HG03442 (cell line): ENCODE measurements around the gene CAMSAP1.

Source experiments
- ATAC-seq: cut with Tn5 transposase; IDR thresholded peaks from one replicate; pipeline ENCODE4 v1.9.1; 2021; ENCODE audit warnings: mild to moderate bottlenecking, moderate library complexity; ENCODE audit not compliant: unreplicated experiment

The CAMSAP1 gene

GRCh38 chr9:135884328-135885035 lies 22.9 kb downstream of the CAMSAP1 start:
- ATAC-seq, result no peak

- ATAC-seq, result no peak
These were observed 23.8 kb downstream of the CAMSAP1 start for GRCh38 chr9:135883410-135884089.

DNA sequence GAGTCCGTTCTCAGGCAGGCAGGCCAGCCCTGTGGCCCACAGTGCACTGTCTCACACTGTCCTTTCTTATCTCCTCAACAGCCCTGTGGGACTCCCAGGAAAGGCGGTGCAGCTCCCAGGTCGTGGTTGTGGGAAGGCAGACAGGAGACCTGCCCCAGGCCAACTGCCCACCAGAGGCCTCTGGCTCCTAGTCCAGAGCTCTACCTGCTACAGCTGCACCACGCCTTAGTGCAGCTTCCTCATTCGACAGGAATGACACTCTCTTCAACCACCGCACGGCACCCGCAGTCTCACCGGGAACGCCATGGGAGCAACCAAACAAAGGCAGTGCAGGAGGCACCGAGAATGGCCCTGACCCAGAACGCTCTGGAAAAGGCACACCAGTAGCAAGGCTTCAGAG lies 25.3 kb downstream of the CAMSAP1 start:
- no peak for ATAC-seq

GRCh38 chr9:135880438-135880837 lies 26.9 kb downstream of the CAMSAP1 start:
- no peak for ATAC-seq

GRCh38 chr9:135879619-135880018 lies 27.7 kb downstream of the CAMSAP1 start:
- no peak for ATAC-seq

- no peak for ATAC-seq
These were observed 28.1 kb downstream of the CAMSAP1 start for GRCh38 chr9:135879237-135879601.

DNA sequence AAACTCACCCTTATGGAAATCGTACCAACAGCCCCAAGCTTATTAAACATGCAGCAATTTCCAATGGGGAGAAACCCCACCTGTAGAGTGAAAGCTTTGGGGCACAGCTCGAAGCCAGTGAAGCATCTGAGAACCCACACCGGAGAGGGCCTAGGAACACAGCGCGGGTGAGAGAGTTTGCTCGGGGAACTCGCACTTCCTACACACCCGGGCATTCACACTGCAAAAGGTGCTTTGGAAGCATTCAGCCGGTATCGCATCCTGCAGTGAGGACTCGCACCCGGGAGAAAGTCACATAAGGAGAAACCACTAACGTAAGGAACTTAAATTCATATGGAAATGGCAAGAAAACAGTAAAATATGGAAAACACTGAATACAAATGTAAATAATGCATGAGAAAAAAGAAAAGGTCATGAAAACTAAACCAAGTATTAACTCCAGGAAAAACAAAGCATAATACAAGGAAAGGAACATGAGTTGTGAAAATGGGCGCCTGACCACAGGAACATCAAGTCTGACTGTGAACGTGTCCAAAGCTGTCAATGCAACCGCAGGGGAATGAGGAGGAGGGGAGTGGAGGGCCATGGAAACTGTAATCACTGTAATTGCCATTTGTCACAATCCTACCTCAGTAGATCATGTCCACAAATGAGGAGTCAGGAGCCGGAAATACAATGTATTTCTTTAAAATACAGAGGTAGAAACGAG lies 28.7 kb downstream of the CAMSAP1 start:
- ATAC-seq, result no peak

- ATAC-seq, result no peak
These were observed 29.4 kb downstream of the CAMSAP1 start for GRCh38 chr9:135877791-135878527.

DNA sequence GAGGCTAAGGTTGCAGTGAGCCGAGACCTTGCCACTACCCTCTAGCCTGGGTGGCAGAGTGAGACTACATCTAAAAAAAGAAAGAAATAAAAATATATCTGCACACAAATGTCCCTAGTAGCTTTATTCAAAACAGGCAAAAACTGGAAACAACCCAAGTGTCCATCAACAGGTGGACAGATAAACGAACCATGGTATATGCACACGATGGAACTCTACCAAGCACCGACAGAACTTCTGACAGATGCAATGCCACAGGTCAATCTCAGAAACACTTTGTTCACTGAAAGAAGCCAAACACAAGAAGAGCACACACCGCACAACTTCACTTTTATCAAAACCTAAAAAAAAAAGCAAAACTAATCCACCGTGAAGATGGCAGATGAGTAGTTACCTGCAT lies 30.4 kb downstream of the CAMSAP1 start:
- ATAC-seq, result no peak

GRCh38 chr9:135874859-135875258 lies 32.5 kb downstream of the CAMSAP1 start:
- no peak for ATAC-seq

GRCh38 chr9:135869909-135870308 lies 37.4 kb downstream of the CAMSAP1 start:
- ATAC-seq, result no peak

- no peak for ATAC-seq
These were observed 41.8 kb downstream of the CAMSAP1 start for GRCh38 chr9:135865531-135865930.

- no peak for ATAC-seq
These were observed 42.8 kb downstream of the CAMSAP1 start for GRCh38 chr9:135864447-135865049.

- ATAC-seq, result no peak
These were observed 44.5 kb downstream of the CAMSAP1 start for GRCh38 chr9:135862809-135863208.

- no peak for ATAC-seq
These were observed 48.7 kb downstream of the CAMSAP1 start for GRCh38 chr9:135858491-135859185.

DNA sequence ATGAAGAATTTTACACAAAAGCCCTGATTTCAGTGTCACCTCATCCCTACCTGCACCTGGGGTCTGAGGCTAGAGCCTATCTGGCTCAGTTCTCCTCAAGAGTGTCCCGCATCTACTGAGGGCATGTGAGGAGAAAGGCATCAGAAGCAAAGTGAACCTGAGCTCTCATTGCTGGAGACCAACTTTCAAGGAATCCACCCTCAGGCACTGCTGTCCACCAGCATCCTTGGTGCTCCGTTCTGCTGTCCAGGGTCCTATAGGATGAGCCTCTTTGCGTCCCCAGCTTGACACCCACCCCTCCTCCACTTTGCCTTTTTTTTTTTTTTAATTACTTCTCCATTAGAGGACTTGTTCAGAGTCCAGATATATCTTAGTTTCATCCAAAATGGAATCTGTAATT lies 49.5 kb downstream of the CAMSAP1 start:
- no peak for ATAC-seq

DNA sequence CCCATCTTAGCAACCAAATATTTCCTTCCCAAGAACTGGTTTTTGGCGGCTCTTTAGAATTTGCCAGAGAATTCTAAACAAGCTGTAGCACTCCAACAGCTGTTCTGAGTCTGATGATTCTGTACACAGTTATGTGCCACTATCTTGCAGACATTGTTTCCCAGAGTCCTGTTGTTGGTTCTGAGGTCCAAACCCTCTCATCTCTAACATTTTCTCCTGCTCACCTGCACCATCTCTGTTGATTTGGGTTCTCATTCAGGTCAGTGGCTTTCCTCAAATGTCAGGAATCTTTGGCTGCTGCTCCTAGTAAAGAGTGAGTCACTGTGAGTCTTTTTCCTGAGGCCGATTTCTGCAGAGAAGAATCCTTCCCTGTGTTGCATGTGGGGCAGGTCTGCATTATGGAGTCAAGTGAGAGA lies 50.0 kb downstream of the CAMSAP1 start:
- ATAC-seq, result no peak

GRCh38 chr9:135851748-135852147 lies 55.6 kb downstream of the CAMSAP1 start:
- ATAC-seq, result no peak

- ATAC-seq, result no peak
These were observed 56.6 kb downstream of the CAMSAP1 start for GRCh38 chr9:135850737-135851136.

DNA sequence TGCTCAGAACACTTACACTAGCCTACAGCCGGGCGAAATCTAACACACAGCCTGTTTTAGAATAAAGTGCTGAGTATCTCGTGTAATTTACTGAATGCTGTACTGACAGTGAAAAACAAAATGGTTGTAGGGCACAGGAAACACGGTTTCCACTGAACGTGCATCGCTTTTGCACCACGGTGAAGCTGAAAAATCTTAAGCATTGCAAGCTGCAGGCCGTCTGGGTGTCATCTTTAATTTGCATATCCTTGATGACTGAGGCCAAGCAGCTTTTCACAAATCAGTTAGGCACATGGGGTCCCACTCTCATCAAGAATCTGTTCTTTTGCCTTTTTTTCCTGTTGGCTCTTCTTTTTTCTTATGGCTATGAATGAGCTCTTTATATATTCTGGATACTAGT lies 58.2 kb downstream of the CAMSAP1 start:
- ATAC-seq, result no peak
